Keratinocyte (primary cell): Measurements from ENCODE around the gene ANKMY1. TPM values are rescaled to one million over a fixed set of nuclear protein-coding genes. Genes with fewer than 3 reads are reported as not detected.

ENCODE experiments used
- DNase-seq: peaks from one replicate; pipeline ENCODE4 v3.0.0-alpha.2; 2011; ENCODE audit warnings: low read depth, missing footprints, low spot score
- FAIRE-seq: peaks from 2 replicates; lab custom pipeline; 2011; peaks lifted over from hg19 to GRCh38; lab: Jason Lieb, UNC
- H2AFZ ChIP-seq: 2 replicates; pipeline ENCODE4 v1.6.0; 2012; ENCODE audit warnings: low read length, control low read depth, inconsistent platforms; ENCODE audit not compliant: control insufficient read depth
- H3K27ac ChIP-seq: 2 replicates; pipeline ENCODE4 v1.5.1; 2011; ENCODE audit warnings: low read length; ENCODE audit not compliant: control insufficient read depth, insufficient read depth
- H3K27me3 ChIP-seq: 3 replicates; pipeline ENCODE4 v1.6.0; 2011; ENCODE audit warnings: low read length; ENCODE audit not compliant: control insufficient read depth, insufficient read depth; ENCODE audit errors: extremely low read depth
- H3K36me3 ChIP-seq, 2 experiments: 2 replicates in 1 of 2; 3 replicates in 1 of 2; pipeline ENCODE4 v1.5.1; 2011; ENCODE audit warnings: low read length in 2 of 2, mild to moderate bottlenecking in 1 of 2; ENCODE audit not compliant: control insufficient read depth in 2 of 2, insufficient read depth in 2 of 2; ENCODE audit errors: extremely low read depth in 1 of 2
- H3K4me1 ChIP-seq: 3 replicates; pipeline ENCODE4 v1.5.1; 2011; ENCODE audit warnings: low read length; ENCODE audit not compliant: control insufficient read depth, insufficient read depth; ENCODE audit errors: extremely low read depth
- H3K4me2 ChIP-seq: 3 replicates; pipeline ENCODE4 v1.6.0; 2011; ENCODE audit warnings: low read depth, low read length; ENCODE audit not compliant: control insufficient read depth, insufficient read depth; ENCODE audit errors: extremely low read depth
- H3K4me3 ChIP-seq, 3 experiments: fragments of 200-600 bp in 1 of 3; sonication (generic) in 1 of 3; 2 replicates in 2 of 3; 3 replicates in 1 of 3; pipeline ENCODE4 v1.5.1; 2011 to 2016; ENCODE audit warnings: low read length in 3 of 3, mild to moderate bottlenecking in 3 of 3, control low read depth in 2 of 3, inconsistent platforms in 1 of 3, low read depth in 1 of 3, mixed read lengths in 1 of 3, mixed run types in 1 of 3, moderate library complexity in 1 of 3; ENCODE audit not compliant: control insufficient read depth in 2 of 3, insufficient read depth in 2 of 3; ENCODE audit errors: extremely low read depth in 1 of 3
- H3K79me2 ChIP-seq: 2 replicates; pipeline ENCODE4 v1.6.0; 2012; ENCODE audit warnings: low read length; ENCODE audit not compliant: control insufficient read depth, insufficient read depth
- H3K9ac ChIP-seq: 3 replicates; pipeline ENCODE4 v1.6.0; 2011; ENCODE audit warnings: low read length; ENCODE audit not compliant: control insufficient read depth, insufficient read depth; ENCODE audit errors: extremely low read depth
- H3K9me1 ChIP-seq: 3 replicates; pipeline ENCODE4 v1.6.0; 2011; ENCODE audit warnings: low read length; ENCODE audit not compliant: control insufficient read depth, insufficient read depth; ENCODE audit errors: extremely low read depth
- H3K9me3 ChIP-seq: 2 replicates; pipeline ENCODE4 v1.5.1; 2012; ENCODE audit warnings: low read depth, low read length; ENCODE audit not compliant: control insufficient read depth
- H4K20me1 ChIP-seq: 3 replicates; pipeline ENCODE4 v1.6.0; 2011; ENCODE audit warnings: low read length; ENCODE audit not compliant: control insufficient read depth, insufficient read depth; ENCODE audit errors: extremely low read depth
- CTCF ChIP-seq, 3 experiments: IDR thresholded peaks in 1 of 3; conservative IDR thresholded peaks in 1 of 3; optimal IDR thresholded peaks in 1 of 3; 2 replicates in 2 of 3; 3 replicates in 1 of 3; pipeline versions ENCODE3 to v1.5.1; 2011; ENCODE audit warnings: low read length in 3 of 3, mild to moderate bottlenecking in 3 of 3, moderate library complexity in 2 of 3, control low read depth in 1 of 3, inconsistent platforms in 1 of 3; ENCODE audit not compliant: insufficient read depth in 2 of 3; ENCODE audit errors: extremely low read depth in 1 of 3
- EZH2 ChIP-seq: IDR thresholded peaks from one replicate; pipeline ENCODE4 v1.6.1; 2012; ENCODE audit warnings: inconsistent platforms, mild to moderate bottlenecking, low read length, moderate library complexity
- dilution Hi-C: fragments of 300-500 bp; cut with MboI; formaldehyde crosslinking; loops from one replicate; pipeline ENCODE4 v1.7.0; 2020; ENCODE audit warnings: low sequenced_read_pairs; ENCODE audit not compliant: extremely low pct_ligation_motif_present
- polyA plus RNA-seq, 5 experiments: library from polyadenylated mRNA; depleted of rRNA in 3 of 5; stranded (reverse) in 3 of 5; stranded (forward) in 1 of 5; unstranded in 1 of 5; fragments of >200 nt; gene quantifications; 1 replicate in 1 of 5; 2 replicates in 3 of 5; 3 replicates in 1 of 5; pipeline versions ENCODE4 v1.2.1 to v1.2.3, GENCODE V29; 2011 to 2012; ENCODE audit warnings: missing spikeins in 2 of 5, low read depth in 1 of 5, low replicate concordance in 1 of 5

Gene ANKMY1
- polyA plus RNA-seq, 1 donor (not counting 4 experiments of a cell fraction or from before 2014, with no cell fraction given), result 3.3 TPM

- DNase-seq (no peak), FAIRE-seq (no peak)
- Histone ChIP-seq H2AFZ (no peak overlapping the region), H3K9me1 (no peaks in the 10 kb centered on the region), H3K4me3 (peak overlapping the region; percentile 64 to 81 (median 69)), H3K4me1 (peaks cover 40% of the 10 kb centered on the region), H3K9ac (peak overlapping the region; percentile 86), H3K4me2 (peak overlapping the region; percentile 78), H3K79me2 (peaks cover 49% of the 10 kb centered on the region), H3K36me3 (peaks cover 0 to 4% of the 10 kb centered on the region in 2 experiments), H3K9me3 (no peaks in the 10 kb centered on the region), H4K20me1 (peaks cover 13% of the 10 kb centered on the region), H3K27me3 (no peaks in the 10 kb centered on the region), H3K27ac (peak overlapping the region; percentile 64)
- dilution Hi-C loops, result no loop called here
- no peak for TF ChIP-seq EZH2
- no peak for TF ChIP-seq CTCF (optimal IDR thresholded peaks at IDR 0.05 in 1 of 3, IDR thresholded peaks at IDR 0.05 in 1 of 3, conservative IDR thresholded peaks at IDR 0.05 in 1 of 3; ENCODE audit: extremely low read depth in 1 of 3, insufficient read depth in 2 of 3, low read length in 3 of 3)
Measured at GRCh38 chr2:240435948-240436682, 121.7 kb downstream of the ANKMY1 start.

GRCh38 chr2:240435457-240435947 lies 122.3 kb downstream of the ANKMY1 start, which contains the start of gene GPC1:
GPC1 (plus strand) TSS chr2:240435663; CDS start chr2:240435919, 256 bp downstream.
- dilution Hi-C loops, result no loop called here
- Histone ChIP-seq H3K4me3 (peak within 1 kb of the TSS; percentile 69 to 87 (median 83)), H3K9ac (peak within 1 kb of the TSS; percentile 89), H3K9me1 (no peaks in the 10 kb centered on the region), H3K27me3 (no peaks in the 10 kb centered on the region), H3K27ac (peak within 1 kb of the TSS; percentile 95), H2AFZ (no peak within 1 kb of the TSS), H3K79me2 (peaks cover 44% of the 10 kb centered on the region), H3K4me1 (peaks cover 34% of the 10 kb centered on the region), H3K4me2 (peak within 1 kb of the TSS; percentile 91), H3K9me3 (no peaks in the 10 kb centered on the region), H4K20me1 (peaks cover 13% of the 10 kb centered on the region), H3K36me3 (peaks cover 0 to 2% of the 10 kb centered on the region in 2 experiments)
- FAIRE-seq (no peak), DNase-seq (no peak)
- TF ChIP-seq CTCF (optimal IDR thresholded peaks at IDR 0.05 in 1 of 3, IDR thresholded peaks at IDR 0.05 in 1 of 3, conservative IDR thresholded peaks at IDR 0.05 in 1 of 3; ENCODE audit: extremely low read depth in 1 of 3, insufficient read depth in 2 of 3, low read length in 3 of 3) (no peak), EZH2 (no peak)
